Loucy (cell line): Measurements from ENCODE around the gene CDA.
A peak's percentile ranks its signal among the peaks of the same experiment; 100 is the strongest.

Experiments
- H2AFZ ChIP-seq: fragments of 200-600 bp; sonication (generic); 2 replicates; pipeline ENCODE4 v1.6.0; 2016; ENCODE audit warnings: antibody characterized with exemption, mild to moderate bottlenecking, low read length, moderate library complexity
- H3F3A ChIP-seq: fragments of 200-600 bp; 2 replicates; pipeline ENCODE4 v1.6.0; 2016; ENCODE audit warnings: antibody characterized with exemption, low read depth, mild to moderate bottlenecking
- H3K27me3 ChIP-seq: fragments of 200-600 bp; sonication (generic); 2 replicates; pipeline ENCODE4 v1.6.1; 2014; ENCODE audit warnings: low read length, mild to moderate bottlenecking; ENCODE audit not compliant: insufficient read depth, poor library complexity, severe bottlenecking
- H3K36me3 ChIP-seq: fragments of 200-600 bp; sonication (generic); 2 replicates; pipeline ENCODE4 v1.6.1; 2016; ENCODE audit warnings: low read length; ENCODE audit not compliant: insufficient read depth
- H3K4me1 ChIP-seq: fragments of 200-600 bp; sonication (generic); 2 replicates; pipeline ENCODE4 v1.5.1; 2014; ENCODE audit warnings: low read length, mild to moderate bottlenecking; ENCODE audit not compliant: insufficient read depth, poor library complexity, severe bottlenecking
- H3K4me2 ChIP-seq: fragments of 200-600 bp; sonication (generic); 2 replicates; pipeline ENCODE4 v1.6.0; 2014; ENCODE audit warnings: antibody characterized with exemption, low read length, low read depth, mild to moderate bottlenecking; ENCODE audit not compliant: poor library complexity, severe bottlenecking
- H3K4me3 ChIP-seq: fragments of 200-600 bp; sonication (generic); 2 replicates; pipeline ENCODE4 v1.5.1; 2014; ENCODE audit warnings: low read length, mild to moderate bottlenecking, mixed read lengths; ENCODE audit not compliant: poor library complexity, severe bottlenecking
- H3K79me2 ChIP-seq: fragments of 200-600 bp; sonication (generic); 2 replicates; pipeline ENCODE4 v1.6.1; 2014; ENCODE audit warnings: low read length; ENCODE audit not compliant: insufficient read depth
- H3K9ac ChIP-seq: fragments of 200-600 bp; sonication (generic); 2 replicates; pipeline ENCODE4 v1.6.0; 2014; ENCODE audit warnings: mild to moderate bottlenecking, low read depth, low read length, moderate library complexity; ENCODE audit not compliant: poor library complexity, severe bottlenecking
- H3K9me2 ChIP-seq: fragments of 200-600 bp; sonication (generic); replicated peaks from 2 replicates; pipeline ENCODE4 v1.6.1; 2016; ENCODE audit warnings: low read depth, low read length, mixed read lengths
- H3K9me3 ChIP-seq: fragments of 200-600 bp; sonication (generic); 2 replicates; pipeline ENCODE4 v1.6.1; 2014; ENCODE audit warnings: mild to moderate bottlenecking, antibody characterized with exemption, low read length, low read depth; ENCODE audit not compliant: insufficient read depth
- H4K20me1 ChIP-seq: fragments of 200-600 bp; sonication (generic); 2 replicates; pipeline ENCODE4 v1.6.0; 2014; ENCODE audit warnings: antibody characterized with exemption, low read length, mild to moderate bottlenecking; ENCODE audit not compliant: insufficient read depth, poor library complexity, severe bottlenecking
- EZH2phosphoT487 ChIP-seq: fragments of 200-600 bp; IDR thresholded peaks from 2 replicates; pipeline ENCODE4 v1.6.1; 2018; ENCODE audit warnings: antibody characterized with exemption, mild to moderate bottlenecking, moderate library complexity, borderline replicate concordance
- TF ChIP-seq, protein P1 (sequence below): fragments of 200-600 bp; sonication (generic); conservative IDR thresholded peaks from 2 replicates; pipeline ENCODE4 v1.5.1; 2014; ENCODE audit warnings: mild to moderate bottlenecking, antibody characterized with exemption, low read length

Gene CDA

GRCh38 chr1:20575541-20576336 is 13.2 kb upstream of the CDA start:
- Histone ChIP-seq H3K9ac (no peak overlapping the region), H3F3A (no peaks in the 10 kb centered on the region), H3K79me2 (no peaks in the 10 kb centered on the region), H2AFZ (peak overlapping the region; percentile 73; the same call in 1 of the 2 replicates), H3K36me3 (no peaks in the 10 kb centered on the region), H4K20me1 (no peaks in the 10 kb centered on the region), H3K4me2 (no peak overlapping the region), H3K27me3 (no peaks in the 10 kb centered on the region), H3K4me3 (no peak overlapping the region), H3K9me3 (no peaks in the 10 kb centered on the region), H3K9me2 (no peaks in the 10 kb centered on the region), H3K4me1 (no peaks in the 10 kb centered on the region)
- TF ChIP-seq, protein P1, sequence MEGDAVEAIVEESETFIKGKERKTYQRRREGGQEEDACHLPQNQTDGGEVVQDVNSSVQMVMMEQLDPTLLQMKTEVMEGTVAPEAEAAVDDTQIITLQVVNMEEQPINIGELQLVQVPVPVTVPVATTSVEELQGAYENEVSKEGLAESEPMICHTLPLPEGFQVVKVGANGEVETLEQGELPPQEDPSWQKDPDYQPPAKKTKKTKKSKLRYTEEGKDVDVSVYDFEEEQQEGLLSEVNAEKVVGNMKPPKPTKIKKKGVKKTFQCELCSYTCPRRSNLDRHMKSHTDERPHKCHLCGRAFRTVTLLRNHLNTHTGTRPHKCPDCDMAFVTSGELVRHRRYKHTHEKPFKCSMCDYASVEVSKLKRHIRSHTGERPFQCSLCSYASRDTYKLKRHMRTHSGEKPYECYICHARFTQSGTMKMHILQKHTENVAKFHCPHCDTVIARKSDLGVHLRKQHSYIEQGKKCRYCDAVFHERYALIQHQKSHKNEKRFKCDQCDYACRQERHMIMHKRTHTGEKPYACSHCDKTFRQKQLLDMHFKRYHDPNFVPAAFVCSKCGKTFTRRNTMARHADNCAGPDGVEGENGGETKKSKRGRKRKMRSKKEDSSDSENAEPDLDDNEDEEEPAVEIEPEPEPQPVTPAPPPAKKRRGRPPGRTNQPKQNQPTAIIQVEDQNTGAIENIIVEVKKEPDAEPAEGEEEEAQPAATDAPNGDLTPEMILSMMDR: no peak
- no peak for TF ChIP-seq EZH2phosphoT487

DNA sequence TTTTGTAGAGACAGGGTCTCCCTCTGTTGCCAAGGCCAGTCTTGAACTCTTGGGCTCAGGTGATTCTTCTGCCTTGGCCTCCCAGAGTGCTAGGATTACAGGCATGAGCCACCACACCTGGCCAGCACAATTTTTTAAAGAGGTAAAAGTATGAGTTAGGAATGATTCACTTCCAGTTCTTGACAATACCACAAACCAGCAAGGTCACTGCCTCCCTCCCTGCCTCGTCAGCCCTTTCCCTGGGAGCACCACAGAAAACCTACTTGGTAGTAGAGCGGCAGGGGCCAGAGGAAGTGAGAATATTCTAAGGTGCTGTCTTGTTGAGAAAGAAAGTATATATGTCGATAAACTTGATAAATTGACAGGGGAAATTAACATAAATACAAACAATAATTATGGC is 10.8 kb upstream of the CDA start:
- Histone ChIP-seq H3K79me2 (no peaks in the 10 kb centered on the region), H3K9me3 (no peaks in the 10 kb centered on the region), H3K4me1 (no peaks in the 10 kb centered on the region), H2AFZ (no peak overlapping the region), H3F3A (no peaks in the 10 kb centered on the region), H3K4me3 (no peak overlapping the region), H4K20me1 (no peaks in the 10 kb centered on the region), H3K9me2 (no peaks in the 10 kb centered on the region), H3K9ac (no peak overlapping the region), H3K36me3 (no peaks in the 10 kb centered on the region), H3K4me2 (no peak overlapping the region), H3K27me3 (no peaks in the 10 kb centered on the region)
- TF ChIP-seq, protein P1: no peak
- TF ChIP-seq EZH2phosphoT487: no peak

- Histone ChIP-seq H3K9me2 (no peaks in the 10 kb centered on the region), H3F3A (no peaks in the 10 kb centered on the region), H3K4me1 (no peaks in the 10 kb centered on the region), H3K9ac (no peak overlapping the region), H3K36me3 (no peaks in the 10 kb centered on the region), H2AFZ (no peak overlapping the region), H3K4me3 (no peak overlapping the region), H3K9me3 (no peaks in the 10 kb centered on the region), H3K4me2 (no peak overlapping the region), H3K79me2 (no peaks in the 10 kb centered on the region), H4K20me1 (no peaks in the 10 kb centered on the region), H3K27me3 (no peaks in the 10 kb centered on the region)
- TF ChIP-seq, protein P1: no peak
- no peak for TF ChIP-seq EZH2phosphoT487
Observed at GRCh38 chr1:20578721-20579395, 10.0 kb upstream of the CDA start.
